GM18517 (cell line): Measurements from ENCODE around the gene RASIP1.
"Not testable (repeated sequence)": the region's sequence is repeated elsewhere in the genome, so short reads cannot be mapped to it uniquely, and the experiment has no call there.

ENCODE experiments used
- ATAC-seq: cut with Tn5 transposase; IDR thresholded peaks from one replicate; pipeline ENCODE4 v1.9.1; 2021; ENCODE audit warnings: mild to moderate bottlenecking, moderate library complexity; ENCODE audit not compliant: unreplicated experiment

Gene RASIP1

DNA sequence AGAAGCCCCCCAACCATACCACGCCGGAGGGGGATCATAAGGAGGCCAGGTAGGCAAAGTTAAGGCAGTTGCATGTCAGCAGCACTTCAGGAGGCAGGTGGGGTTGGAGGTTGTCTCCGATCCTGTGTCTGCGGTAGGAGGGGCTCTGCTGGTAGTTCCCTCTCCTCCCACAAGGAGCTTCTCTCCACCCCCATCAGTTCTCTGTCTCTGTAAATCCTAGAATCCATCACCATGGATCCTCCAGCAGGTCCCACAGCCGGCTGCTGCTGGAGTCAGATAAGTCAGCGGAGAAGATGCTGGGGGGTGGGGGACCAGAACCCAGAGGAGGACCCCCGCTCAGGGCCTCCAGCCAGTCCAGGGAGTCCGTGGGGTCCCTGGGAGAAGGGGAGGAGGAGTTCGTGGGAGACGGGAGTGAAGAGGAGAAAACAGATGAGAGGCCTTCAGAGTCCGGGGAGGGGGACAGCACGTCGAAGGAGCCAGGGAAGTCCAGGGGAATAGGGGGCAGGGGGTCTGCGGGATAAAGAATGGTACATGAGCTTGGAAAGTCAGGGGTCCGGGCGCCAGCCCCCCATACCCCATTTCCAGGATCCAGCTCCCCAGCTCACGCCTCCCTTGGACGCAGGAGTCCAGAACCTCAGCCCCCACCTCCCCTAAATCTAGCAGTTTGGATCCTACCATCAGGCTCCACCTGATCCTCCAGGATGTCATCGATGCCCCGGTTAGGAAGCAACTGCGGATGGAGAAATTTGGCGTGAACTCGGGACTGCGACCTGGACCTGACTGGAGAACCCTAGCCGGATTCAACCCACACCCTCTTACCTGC, 27.2 kb downstream of the RASIP1 start:
- no peak for ATAC-seq

DNA sequence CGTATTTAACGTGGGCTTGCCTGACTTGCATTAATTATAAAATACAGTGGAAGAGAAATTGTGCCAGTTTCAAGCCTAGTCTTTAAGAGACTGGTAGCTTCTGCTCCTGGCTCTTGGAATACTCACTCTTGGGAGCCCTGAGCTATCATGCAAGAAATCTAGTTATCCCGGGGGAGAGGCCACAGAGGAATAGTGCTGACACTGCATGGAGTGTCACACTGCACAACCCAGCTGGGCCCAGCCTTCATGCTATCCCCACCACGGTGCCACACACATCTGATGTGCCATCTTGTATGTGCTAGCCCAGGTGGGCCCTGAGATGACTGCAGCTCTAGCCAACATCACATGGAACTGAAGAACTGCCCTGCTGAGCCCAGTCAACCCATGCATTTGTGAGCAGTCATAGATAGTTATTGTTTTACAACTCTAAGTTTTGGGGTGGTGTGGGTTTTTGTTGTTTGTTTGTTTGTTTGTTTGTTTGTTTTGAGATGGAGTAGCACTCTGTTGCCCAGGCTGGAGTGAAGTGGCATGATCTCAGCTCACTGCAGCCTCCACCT, 29.2 kb downstream of the RASIP1 start:
- ATAC-seq = no peak

DNA sequence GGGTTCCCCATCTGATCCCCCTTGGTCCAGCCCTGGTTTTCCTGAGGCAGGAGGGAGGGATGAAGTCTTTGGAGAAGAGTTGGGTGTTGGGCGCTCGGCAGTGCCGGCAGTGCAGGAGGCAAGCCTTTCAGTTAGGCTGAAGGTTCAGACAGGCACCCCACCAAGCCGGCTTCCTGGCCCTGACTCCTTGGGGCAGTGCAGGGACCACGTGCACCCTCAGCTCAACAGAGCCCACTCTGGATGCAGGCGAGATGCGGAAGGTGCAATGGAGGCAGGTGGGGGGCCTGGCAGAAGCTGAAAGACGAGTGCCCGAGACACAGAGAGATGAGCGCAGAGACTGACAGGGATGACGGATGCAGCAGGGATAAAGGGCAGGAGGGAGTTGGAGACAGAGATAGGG, 31.9 kb downstream of the RASIP1 start:
- ATAC-seq = no peak

DNA sequence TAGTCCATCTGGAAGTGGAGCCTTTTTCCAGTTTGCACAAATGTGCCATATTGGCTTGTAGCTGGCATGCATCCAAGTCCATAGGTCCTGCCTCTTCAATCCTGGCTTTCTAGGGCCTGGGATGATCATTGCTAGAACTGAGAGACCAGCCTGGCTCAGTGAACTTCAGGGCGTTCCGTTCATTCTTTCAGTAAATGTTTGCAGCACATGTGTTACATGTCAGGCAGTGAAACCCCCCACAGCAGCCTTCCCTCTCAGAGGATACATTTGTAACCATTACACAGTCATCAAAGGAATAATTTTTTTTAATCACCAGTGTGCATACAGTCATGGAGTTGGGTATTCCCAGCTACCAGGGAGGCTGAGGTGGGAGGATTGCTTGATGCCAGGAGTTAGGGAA, 35.0 kb downstream of the RASIP1 start:
- ATAC-seq = no peak

DNA sequence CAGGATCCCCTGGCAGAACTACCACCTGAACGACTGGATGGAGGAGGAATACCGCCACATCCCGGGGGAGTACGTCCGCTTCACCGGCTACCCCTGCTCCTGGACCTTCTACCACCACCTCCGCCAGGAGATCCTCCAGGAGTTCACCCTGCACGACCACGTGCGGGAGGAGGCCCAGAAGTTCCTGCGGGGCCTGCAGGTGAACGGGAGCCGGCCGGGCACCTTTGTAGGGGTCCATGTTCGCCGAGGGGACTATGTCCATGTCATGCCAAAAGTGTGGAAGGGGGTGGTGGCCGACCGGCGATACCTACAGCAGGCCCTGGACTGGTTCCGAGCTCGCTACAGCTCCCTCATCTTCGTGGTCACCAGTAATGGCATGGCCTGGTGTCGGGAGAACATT, 37.1 kb downstream of the RASIP1 start:
- ATAC-seq = no peak

DNA sequence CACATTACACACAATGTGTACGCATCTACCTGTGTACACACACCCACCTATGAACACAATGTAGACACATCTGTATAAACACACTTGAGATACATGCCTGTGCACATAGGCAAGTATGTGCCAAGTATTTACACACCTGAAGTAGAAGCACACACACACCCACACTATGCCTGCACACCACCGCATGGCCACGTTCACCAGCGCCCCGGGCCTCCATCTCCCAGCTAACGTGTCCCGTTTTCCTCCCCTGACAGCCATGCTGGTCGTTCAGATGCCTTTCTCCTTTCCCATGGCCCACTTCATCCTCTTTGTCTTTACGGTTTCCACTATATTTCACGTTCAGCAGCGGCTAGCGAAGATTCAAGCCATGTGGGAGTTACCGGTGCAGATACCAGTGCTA, 37.7 kb downstream of the RASIP1 start:
- ATAC-seq = no peak

DNA sequence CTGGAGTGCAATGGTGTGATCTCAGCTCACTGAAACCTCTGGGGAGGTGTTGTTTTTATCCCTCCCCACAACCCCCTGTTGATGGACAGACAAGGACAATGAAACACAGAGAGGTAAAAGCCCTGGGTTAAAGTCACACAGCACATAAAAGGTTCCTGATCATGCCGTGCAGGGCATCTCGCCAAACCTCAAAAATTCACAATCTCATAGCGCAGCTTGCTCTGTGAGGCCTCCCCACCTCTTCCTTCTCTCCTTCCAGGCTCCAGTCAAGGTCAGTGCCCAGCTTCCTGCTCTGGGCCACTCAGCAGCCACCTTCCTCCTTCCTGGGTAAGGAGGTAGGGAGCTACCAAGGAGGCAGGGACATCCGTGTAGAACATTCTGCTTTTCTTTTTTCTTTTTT, 42.4 kb downstream of the RASIP1 start:
- no peak for ATAC-seq

DNA sequence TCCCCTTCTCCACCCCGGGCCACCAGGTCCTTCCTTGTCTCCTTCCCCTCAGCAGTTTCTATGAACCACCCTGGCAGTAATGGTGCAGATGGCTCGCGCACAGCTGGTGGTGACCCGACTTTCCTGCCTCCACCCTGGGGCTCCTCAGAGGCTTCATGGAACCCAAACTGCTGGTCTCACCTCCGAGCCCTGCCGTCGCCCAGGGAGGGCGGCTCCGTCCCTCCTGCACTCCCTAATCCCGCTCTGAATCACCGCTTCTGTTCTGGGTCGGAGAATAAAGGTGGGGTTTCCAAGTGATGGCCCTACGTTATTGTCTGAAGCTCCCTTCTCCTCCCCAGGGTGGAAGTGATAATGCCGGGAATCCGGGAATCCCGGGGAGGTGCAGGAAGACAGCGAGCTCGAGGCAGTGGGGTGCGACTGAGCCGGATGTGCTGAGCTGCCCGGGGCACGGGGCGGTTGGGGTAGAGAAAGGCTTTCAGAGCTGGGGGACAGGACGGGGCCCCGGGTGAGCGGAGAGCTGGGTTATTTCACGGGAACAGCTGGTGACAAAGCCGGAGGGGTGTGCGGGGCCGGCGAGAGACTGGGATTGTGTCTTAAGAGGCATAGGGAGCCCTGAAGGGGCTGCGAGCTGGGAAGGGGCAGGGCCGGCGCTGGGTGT, 43.9 kb downstream of the RASIP1 start:
- no peak for ATAC-seq

DNA sequence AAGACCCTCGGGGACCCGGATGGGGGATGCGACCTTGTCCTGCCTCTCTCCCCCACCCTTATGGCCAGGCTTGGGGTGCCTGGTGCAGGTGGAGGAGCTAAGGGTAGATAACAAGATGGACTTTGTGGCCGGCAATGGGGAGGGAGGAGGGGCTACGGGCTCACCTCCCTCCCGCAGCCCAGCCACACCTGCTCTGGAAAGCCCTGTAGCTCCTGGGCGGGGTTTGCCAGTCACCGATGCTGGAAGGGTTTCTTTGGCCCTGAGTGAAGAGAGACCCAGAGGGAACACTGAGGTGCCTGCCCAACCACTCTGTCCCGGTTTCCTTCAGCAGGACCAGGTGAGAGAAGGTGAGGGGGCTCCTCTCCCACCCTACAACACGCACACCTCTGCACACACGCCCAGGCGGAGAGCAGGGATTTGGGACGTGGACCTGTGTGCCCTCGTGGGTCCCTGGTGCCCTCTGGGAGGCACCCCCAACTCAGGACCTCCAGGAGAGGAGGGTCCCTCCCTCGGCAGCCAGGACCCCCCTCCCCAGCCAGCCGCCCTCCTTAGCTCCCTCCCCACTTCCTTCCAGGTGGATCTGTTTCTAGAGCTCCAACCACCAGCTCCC, 44.6 kb downstream of the RASIP1 start, which contains the start of gene FUT2:
Gene FUT2 (plus strand): TSS at position 229 of the 610 bp plus-strand sequence. CDS start 6,986 bp downstream, outside the sequence.
- no peak for ATAC-seq

DNA sequence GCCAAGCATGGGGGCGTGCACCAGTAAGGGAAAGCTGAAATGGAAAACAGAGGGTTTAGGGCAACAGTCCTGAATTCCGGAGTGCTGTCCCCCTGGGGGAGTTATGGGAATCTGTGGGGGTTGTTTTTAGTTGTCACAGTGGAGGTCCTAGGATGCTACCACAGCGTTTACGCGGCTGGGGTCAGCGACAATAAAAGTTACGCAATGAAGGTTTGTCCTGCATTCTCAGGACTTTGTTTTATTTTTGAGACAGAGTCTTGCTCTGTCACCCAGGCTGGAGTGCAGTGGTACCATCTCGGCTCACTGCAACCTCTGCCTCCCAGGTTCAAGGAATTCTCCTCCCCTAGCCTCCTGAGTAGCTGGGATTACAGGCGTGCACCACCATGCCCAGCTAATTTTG, 46.8 kb downstream of the RASIP1 start:
- not testable (repeated sequence) for ATAC-seq

DNA sequence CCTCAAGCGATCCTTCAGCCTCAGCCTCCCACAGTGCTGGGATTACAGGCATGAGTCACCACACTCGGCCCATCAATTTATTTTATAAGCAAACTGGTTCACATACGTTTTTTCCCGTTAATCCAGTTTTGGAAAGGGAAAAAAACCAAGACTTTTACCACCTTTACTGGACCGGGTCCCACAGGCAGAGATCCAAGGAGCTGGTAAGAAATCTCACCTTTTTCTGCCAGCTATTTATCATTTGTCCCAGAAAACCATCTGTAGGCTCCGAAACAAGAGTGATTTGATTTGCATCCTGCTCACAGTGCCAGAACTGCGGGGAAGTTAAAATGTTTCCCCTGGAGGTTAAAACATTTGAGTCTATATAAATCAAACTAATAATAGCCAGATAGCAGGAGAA, 51.0 kb downstream of the RASIP1 start:
- ATAC-seq = no peak

DNA sequence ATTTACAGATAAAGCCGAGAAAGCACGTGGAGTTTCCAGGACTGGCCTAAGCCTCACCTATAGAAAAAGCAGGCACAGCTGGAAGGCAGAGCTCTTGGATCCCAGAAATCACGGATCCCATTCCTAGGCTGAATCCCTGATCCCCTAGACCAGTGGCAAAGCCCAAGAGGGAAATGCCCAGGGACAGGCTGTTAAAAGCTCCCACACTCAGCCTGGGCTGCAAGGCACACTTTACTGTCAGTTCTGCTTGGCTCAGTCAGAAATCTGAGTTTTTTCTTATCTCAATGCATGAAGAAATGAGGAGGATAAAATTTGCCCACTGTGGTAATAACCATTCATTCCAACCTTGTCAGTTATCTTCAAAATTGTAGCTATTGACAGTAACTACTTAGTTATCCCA, 52.6 kb downstream of the RASIP1 start:
- ATAC-seq = no peak

DNA sequence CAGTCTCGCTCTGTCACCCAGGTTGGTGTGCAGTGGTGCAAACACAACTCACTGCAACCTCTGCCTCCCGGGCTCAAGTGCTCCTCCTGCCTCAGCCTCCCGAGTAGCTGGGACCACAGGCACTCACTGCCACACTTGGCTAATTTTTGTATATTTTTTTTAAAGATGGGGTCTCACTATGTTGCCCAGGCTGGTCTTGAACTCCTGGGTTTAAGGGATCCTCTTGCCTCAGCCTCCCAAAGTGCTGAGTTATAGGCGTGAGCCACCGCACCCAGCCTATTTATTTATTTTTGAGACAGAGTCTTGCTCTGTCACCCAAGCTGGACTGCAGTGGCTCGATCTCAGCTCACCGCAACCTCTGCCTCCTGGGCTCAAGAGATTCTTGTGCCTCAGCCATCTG, 53.8 kb downstream of the RASIP1 start:
- not testable (repeated sequence) for ATAC-seq

DNA sequence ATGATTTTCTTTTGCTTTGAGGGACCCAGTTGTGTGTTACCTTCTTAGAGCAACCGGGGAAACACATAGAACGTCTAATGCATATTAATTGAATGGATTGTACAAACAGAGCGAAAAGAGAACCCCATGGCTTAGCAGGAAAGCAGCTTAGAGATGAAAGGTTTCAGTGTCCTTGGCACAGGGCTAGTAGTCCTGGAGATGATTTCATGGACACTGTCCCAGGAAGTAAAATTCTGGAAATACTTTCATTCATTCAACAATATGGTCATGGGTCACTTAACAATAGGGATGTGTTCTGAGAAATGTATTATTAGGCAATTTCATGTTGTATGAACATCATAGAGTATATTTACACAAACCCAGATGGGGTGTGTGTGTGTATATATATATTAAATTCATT, 54.3 kb downstream of the RASIP1 start:
- ATAC-seq = no peak

DNA sequence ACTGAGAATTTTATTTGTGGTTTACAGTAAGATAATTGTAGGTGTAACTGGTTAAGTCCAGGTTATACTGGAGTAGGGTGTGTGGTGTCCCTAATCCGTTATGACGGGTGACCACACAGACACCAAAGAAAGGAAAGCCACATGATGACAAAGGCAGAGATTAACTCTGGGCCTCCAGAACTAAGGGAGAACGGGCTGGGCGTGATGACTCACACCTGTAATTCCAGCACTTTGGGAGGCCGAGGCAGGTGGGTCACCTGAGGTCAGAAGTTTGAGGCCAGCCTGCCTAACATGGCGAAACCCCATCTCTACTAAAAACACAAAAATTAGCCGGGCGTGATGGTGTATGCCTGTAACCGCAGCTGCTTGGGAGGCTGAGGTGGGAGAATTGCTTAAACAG, 54.8 kb downstream of the RASIP1 start:
- ATAC-seq = no peak

DNA sequence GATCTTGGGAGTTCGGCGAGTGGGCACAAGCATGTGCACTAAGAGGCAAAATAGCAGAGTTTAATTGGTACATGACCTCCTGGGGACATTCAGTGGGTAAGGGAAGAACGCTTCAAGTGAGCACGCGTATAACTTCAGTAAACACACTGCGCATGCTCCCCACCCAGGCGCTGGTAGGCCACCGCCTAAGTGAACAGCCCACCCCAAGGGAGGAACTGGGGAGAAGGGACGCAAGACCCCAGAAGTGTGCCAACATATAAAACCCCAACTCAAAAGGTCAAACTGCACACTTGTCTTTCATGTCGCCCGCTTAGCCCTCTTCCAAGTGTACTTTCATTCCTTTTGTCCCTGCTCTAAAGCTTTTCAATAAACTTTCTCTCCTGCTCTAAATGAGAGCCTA, 57.1 kb downstream of the RASIP1 start:
- no peak for ATAC-seq

DNA sequence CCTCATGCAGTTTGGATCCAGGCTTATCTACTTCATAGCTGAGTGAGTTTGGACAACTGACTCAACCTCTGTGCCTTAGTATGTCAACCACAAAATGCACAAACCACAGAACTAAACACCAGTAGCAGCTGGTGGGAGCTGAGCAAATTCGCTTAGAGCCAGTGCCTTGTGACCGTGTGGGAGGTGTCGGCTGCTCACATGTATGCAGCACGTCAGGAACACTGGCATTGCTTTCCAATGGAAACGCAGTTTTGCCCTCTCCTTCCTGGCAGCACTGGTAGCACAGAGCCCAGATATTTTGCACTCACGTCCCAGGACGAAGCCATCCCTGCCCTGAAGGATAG, 59.3 kb downstream of the RASIP1 start:
- no peak for ATAC-seq

DNA sequence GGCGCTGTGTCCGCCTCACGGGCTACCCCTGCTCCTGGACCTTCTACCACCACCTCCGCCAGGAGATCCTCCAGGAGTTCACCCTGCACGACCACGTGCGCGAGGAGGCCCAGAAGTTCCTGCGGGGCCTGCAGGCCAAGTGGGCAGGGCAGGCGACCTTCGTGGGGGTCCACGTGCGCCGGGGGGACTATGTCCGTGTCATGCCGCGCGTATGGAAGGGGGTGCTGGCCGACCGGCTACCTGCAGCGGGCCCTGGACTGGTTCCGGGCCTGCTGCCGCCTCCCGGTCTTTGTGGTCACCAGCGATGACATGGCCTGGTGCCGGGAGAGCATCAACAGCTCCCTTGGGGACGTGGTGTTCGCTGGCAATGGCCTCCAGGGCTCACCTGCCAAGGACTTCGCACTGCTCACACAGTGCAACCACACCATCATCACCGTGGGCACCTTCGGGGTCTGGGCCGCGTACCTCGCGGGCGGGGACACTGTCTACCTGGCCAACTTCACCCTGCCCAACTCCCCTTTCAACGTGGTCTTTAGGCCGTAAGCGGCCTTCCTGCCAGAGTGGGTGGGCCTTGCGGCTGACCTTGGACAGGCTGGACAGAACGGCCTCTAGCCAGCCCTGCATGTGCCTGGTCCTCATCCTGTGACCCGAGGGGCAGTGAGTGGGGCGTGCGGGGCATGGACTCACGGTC, 59.8 kb downstream of the RASIP1 start:
- no peak for ATAC-seq

DNA sequence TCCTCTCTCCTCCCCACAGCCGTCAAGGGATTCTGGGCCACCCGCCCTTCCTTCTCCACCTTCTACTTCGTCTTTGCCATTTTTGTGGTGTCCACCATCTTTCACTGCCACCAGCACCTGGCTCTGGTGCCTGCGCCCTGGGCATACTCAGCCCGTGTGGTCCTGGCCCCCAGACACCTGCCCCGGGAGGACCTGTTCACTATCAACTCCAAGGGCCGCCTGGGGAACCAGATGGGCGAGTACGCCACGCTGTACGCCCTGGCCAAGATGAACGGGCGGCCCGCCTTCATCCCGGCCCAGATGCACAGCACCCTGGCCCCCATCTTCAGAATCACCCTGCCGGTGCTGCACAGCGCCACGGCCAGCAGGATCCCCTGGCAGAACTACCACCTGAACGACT, 60.4 kb downstream of the RASIP1 start:
- ATAC-seq = not testable (repeated sequence)

DNA sequence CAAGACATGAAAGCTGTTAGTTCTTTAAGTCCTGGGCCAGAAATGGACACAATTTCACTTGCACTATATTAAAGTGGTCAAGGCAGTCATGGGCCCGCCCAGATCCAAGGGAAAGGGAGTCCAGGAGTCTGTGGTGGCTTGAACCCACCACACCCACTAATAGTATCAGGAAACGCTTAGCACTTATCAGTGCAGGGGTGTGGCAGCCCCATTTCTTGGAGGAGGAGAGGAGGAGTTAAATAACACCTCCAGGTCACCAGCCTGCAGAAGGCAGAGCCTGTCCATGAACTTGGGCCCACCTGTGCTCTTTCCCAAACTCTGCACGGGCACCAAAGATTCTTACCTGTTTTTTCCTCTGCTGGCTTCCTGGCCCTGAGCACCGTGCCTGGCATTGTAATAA, 62.2 kb downstream of the RASIP1 start:
- no peak for ATAC-seq

DNA sequence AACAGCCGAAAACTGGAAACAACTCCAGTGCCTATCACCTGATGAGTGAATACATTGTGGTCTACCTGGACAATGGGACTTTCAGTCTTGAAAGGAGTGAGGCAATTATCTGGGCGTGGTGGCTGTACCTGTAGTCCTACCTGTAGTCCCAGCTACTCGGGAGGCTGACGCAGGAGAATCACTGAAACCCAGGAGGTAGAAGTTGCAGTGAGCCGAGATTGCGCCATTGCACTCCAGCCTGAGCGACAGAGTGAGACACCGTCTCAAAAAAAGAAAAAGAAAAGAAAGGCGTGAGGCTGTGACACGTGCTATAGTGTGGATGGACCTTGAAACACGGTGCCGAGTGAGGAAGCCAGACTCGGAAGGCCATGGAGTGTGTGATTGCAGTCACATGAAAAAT, 63.5 kb downstream of the RASIP1 start:
- no peak for ATAC-seq
